HepG2 (cell line): Measurements from ENCODE around the gene ABCC3. TPM values are rescaled to one million over a fixed set of nuclear protein-coding genes. Genes with fewer than 3 reads are reported as not detected.

Experiments used
- ARHGAP35 ChIP-seq: sonication (generic); formaldehyde crosslinking; IDR thresholded peaks from 2 replicates; pipeline ENCODE4 v1.9.0; 2022; ENCODE audit warnings: mild to moderate bottlenecking, inconsistent platforms, moderate library complexity, missing genetic modification reagents, borderline replicate concordance
- ARID2 ChIP-seq: sonication (generic); formaldehyde crosslinking; IDR thresholded peaks from 2 replicates; pipeline ENCODE4 v1.8.1; 2022; ENCODE audit warnings: mild to moderate bottlenecking, missing genetic modification reagents, borderline replicate concordance
- ATF3 ChIP-seq: sonication (generic); formaldehyde crosslinking; IDR thresholded peaks from 2 replicates; pipeline ENCODE4 v1.4.0; 2020; ENCODE audit warnings: missing genetic modification reagents
- NFATC3 ChIP-seq: sonication (generic); formaldehyde crosslinking; IDR thresholded peaks from 2 replicates; pipeline ENCODE4 v1.5.1; 2020; ENCODE audit warnings: mild to moderate bottlenecking, missing genetic modification reagents
- NRL ChIP-seq: sonication (generic); formaldehyde crosslinking; IDR thresholded peaks from 2 replicates; pipeline ENCODE4 v1.5.0; 2020; ENCODE audit warnings: missing genetic modification reagents, mild to moderate bottlenecking, moderate library complexity, borderline replicate concordance
- TRIM22 ChIP-seq: fragments of 450-650 bp; IDR thresholded peaks from 2 replicates; pipeline ENCODE4 v1.6.1; 2017
- ZBTB10 ChIP-seq: sonication (generic); formaldehyde crosslinking; IDR thresholded peaks from 2 replicates; pipeline ENCODE4 v1.4.0; 2020; ENCODE audit warnings: missing genetic modification reagents, borderline replicate concordance
- ZMAT5 ChIP-seq: sonication (generic); formaldehyde crosslinking; IDR thresholded peaks from 2 replicates; pipeline ENCODE4 v1.5.0; 2020; ENCODE audit warnings: mild to moderate bottlenecking, low read depth, missing genetic modification reagents, borderline replicate concordance
- ZNF224 ChIP-seq: sonication (generic); formaldehyde crosslinking; IDR thresholded peaks from 2 replicates; pipeline ENCODE4 v1.5.0; 2020; ENCODE audit warnings: mild to moderate bottlenecking, missing genetic modification reagents
- ZNF275 ChIP-seq: sonication (generic); formaldehyde crosslinking; IDR thresholded peaks from 2 replicates; pipeline ENCODE4 v1.8.0; 2022; ENCODE audit warnings: missing genetic modification reagents, mild to moderate bottlenecking, inconsistent platforms, borderline replicate concordance
- ZNF576 ChIP-seq: sonication (generic); formaldehyde crosslinking; IDR thresholded peaks from 2 replicates; pipeline ENCODE4 v1.4.0; 2020; ENCODE audit warnings: mild to moderate bottlenecking, missing genetic modification reagents
- polyA plus RNA-seq, 8 experiments: library from polyadenylated mRNA; depleted of rRNA in 3 of 8; stranded (reverse) in 7 of 8; unstranded in 1 of 8; fragments of >200 nt; fragmentation: Illumina TruSeq in 4 of 8; extraction: Trizol in 4 of 8; gene quantifications; 2 replicates each; pipeline versions ENCODE4 v1.2.1 to v1.2.3, GENCODE V29; 2011 to 2016; ENCODE audit warnings: low read depth in 4 of 8, missing spikeins in 1 of 8, mixed read lengths in 1 of 8; ENCODE audit not compliant: insufficient read depth in 1 of 8
- total RNA-seq, 5 experiments: library from RNA; depleted of rRNA; stranded (reverse); fragments of >200 nt; fragmentation: Illumina TruSeq; extraction: Trizol; gene quantifications; 2 replicates each; pipeline ENCODE4 v1.2.3, GENCODE V29; 2016; ENCODE audit warnings: low read depth in 1 of 5

The ABCC3 gene
- total and polyA plus RNA-seq, 2 of the 13 experiments (the other 11 are each of a cell fraction or from before 2014, with no cell fraction given), result 25.2 to 50.7 TPM

- no peak for TF ChIP-seq TRIM22
- no peak for TF ChIP-seq ZNF224 (CRISPR knock-in tag)
- TF ChIP-seq ZMAT5 (CRISPR knock-in tag), result no peak
- peak; percentile 86; the same call in 1 of the 2 replicates for TF ChIP-seq ZNF576 (CRISPR knock-in tag)
- TF ChIP-seq ZNF275 (CRISPR knock-in tag), result no peak
- 0 out of 2 replicates have a peak, but pooled peaks have one; percentile 47 for TF ChIP-seq ARID2 (CRISPR knock-in tag)
- TF ChIP-seq NRL (CRISPR knock-in tag), result no peak
- TF ChIP-seq ARHGAP35 (CRISPR knock-in tag), result peak; percentile 29; the same call in 1 of the 2 replicates
- TF ChIP-seq ATF3 (CRISPR knock-in tag), result 0 out of 2 replicates have a peak, but pooled peaks have one; percentile 38
- TF ChIP-seq NFATC3 (CRISPR knock-in tag), result no peak
- TF ChIP-seq ZBTB10 (CRISPR knock-in tag), result no peak
Measured at GRCh38 chr17:50683434-50684287, 49.0 kb downstream of the ABCC3 start (continued).
